Measurements from ENCODE around the gene MGAT5B.

DNA sequence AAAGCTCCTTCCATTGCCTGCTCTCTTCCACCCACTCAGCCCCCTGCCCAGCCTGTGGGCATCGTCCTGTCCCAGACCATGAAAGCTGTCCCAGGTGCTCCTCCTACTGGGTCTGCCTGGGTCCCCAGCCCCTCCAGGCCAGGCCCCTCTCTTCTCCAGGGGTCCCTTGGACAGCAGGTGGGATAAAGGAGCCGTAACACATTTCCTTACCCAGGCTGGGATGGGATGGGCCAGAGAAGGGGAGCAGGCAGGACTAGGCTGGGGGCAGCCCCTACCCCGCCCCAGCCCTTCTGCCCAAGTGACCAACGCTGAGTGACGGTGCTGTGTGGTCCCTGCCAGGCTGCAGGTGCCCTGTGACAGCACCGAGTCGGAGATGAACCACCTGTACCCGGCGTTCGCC, 80.1 kb downstream of the MGAT5B start:
- TF ChIP-seq ZNF175 (CRISPR knock-in tag; IDR thresholded peaks at IDR 0.05; ENCODE audit: low read depth): no peak
- no peak for TF ChIP-seq CCAR2 (IDR thresholded peaks at IDR 0.05; ENCODE audit: low read depth, low read length)
- TF ChIP-seq EZH2 (IDR thresholded peaks at IDR 0.05; ENCODE audit: borderline replicate concordance, low read depth, low read length): no peak
